Small intestine (tissue), 7 donors: ENCODE measurements around the gene ZBTB49. TPM values are rescaled to one million over a fixed set of nuclear protein-coding genes. Genes with fewer than 3 reads are reported as not detected.
A peak's percentile ranks its signal among the peaks of the same experiment; 100 is the strongest.

ENCODE experiments used
- DNase-seq, 2 donors: peaks; one replicate each; pipeline versions ENCODE4 v3.0.0 to v3.0.0-alpha.2; 2013
- FAIRE-seq: peaks from 2 replicates; lab custom pipeline; 2012; peaks lifted over from hg19 to GRCh38; lab: Jason Lieb, UNC
- H3K27ac ChIP-seq, 3 donors: one replicate each; pipeline ENCODE4 v1.5.1; 2013; ENCODE audit warnings: low read length in 2 of 3, mild to moderate bottlenecking in 2 of 3, control low read depth in 1 of 3, inconsistent platforms in 1 of 3, low read depth in 1 of 3, moderate library complexity in 1 of 3
- H3K27me3 ChIP-seq, 3 donors: one replicate each; pipeline ENCODE4 v1.6.1; 2013; ENCODE audit warnings: low read length in 3 of 3, inconsistent platforms in 1 of 3; ENCODE audit not compliant: control insufficient read depth in 3 of 3, insufficient read depth in 3 of 3
- H3K36me3 ChIP-seq, 3 donors: one replicate each; pipeline ENCODE4 v1.6.1; 2013; ENCODE audit warnings: low read length in 3 of 3, inconsistent platforms in 1 of 3, low read depth in 1 of 3, mild to moderate bottlenecking in 1 of 3, moderate library complexity in 1 of 3; ENCODE audit not compliant: control insufficient read depth in 3 of 3, insufficient read depth in 2 of 3
- H3K4me1 ChIP-seq, 3 donors: one replicate each; pipeline ENCODE4 v1.6.1; 2013; ENCODE audit warnings: low read length in 2 of 3, inconsistent platforms in 1 of 3, low read depth in 1 of 3, mild to moderate bottlenecking in 1 of 3, moderate library complexity in 1 of 3; ENCODE audit not compliant: control insufficient read depth in 3 of 3, insufficient read depth in 2 of 3
- H3K4me3 ChIP-seq, 3 donors: one replicate each; pipeline ENCODE4 v1.5.1; 2013; ENCODE audit warnings: low read length in 3 of 3, control low read depth in 1 of 3, inconsistent platforms in 1 of 3, low read depth in 1 of 3, mild to moderate bottlenecking in 1 of 3, moderate library complexity in 1 of 3
- H3K9me3 ChIP-seq, 2 donors: one replicate each; pipeline ENCODE4 v1.6.1; 2013; ENCODE audit warnings: low read depth in 1 of 2, low read length in 1 of 2; ENCODE audit not compliant: control insufficient read depth in 2 of 2, insufficient read depth in 1 of 2
- WGBS, 3 donors: extraction: QIAGEN DNeasy Blood & Tissue Kit; methylation state at CpG; one replicate each; pipeline ENCODE4 v1.1.7; 2013; 5-methylcytosine and 5-hydroxymethylcytosine counted together
- polyA plus RNA-seq, 4 donors: library from polyadenylated mRNA; stranded (reverse) in 3 of 4; unstranded in 1 of 4; fragments of 200-250 nt in 3 of 4; fragments of 120-200 nt in 1 of 4; gene quantifications; one replicate each; pipeline versions ENCODE4 v1.2.1 to v1.2.3, GENCODE V29; 2013
- donor health status: healthy with polysubstance abuse.
- donor health status: control.
- donor health status: control.
- donor health status: Bipolar disorder and iron deficiency.
- donor health status: healthy.

The ZBTB49 gene
- polyA plus RNA-seq, 4 donors, result 1.8 to 5.8 (median 2.6) TPM

DNA sequence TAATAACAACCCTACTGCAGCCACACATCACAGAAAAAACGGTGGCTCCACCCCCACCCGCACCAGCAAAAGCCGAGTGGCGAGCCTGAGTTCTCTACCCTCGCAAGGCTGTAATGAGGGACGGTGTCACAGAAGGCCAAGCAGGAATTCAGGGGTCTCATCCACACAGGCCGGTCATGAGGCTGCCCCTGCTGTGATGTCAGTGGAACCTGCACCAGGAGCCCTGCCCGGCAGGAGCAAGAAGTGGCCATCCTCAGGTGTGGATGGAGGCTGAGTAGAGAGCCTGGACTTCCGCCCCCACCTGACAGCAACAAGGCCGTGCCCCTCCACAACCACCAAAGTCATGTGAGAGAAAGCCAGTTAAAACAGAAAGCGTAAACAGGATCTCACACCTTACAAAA lies 20.7 kb upstream of the ZBTB49 start:
- 83 to 90% (median 84%) methylated on average over 11 of the region's 11 CpGs for whole genome bisulfite sequencing, 3 donors
- no peak for FAIRE-seq
- no peaks in the 10 kb centered on the region for H3K4me1 ChIP-seq
- H3K27ac ChIP-seq, result peak overlapping the region in 2 of 3 donors; percentile 67 to 83
- H3K27me3 ChIP-seq, result no peaks in the 10 kb centered on the region
- no peak overlapping the region for H3K4me3 ChIP-seq
- peak in 1 of 2 donors; percentile 31 for DNase-seq
- peaks cover 6 to 34% (median 7%) of the 10 kb centered on the region in 3 donors for H3K36me3 ChIP-seq
- no peaks in the 10 kb centered on the region for H3K9me3 ChIP-seq

DNA sequence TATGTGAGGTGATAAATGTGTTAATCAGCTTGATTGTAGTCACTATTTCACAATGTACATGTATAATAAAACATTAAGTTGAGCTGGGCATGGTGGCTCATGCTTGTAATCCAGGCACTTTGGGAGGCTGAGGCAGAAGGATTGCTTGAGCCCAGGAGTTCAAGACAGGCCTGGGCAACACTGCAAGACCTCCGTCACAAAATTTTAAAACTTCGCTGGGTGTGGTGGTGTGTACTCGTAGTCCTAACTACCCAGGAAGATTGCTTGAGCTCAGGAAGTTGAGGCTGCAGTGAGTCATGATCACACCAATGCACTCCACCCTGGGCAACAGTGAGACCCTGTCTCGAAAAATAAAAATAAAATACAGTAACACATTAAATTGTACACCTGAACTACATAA lies 20.2 kb upstream of the ZBTB49 start:
- FAIRE-seq (no peak), DNase-seq (no peak)
- Histone ChIP-seq H3K27ac (peak overlapping the region in 2 of 3 donors; percentile 35 to 88), H3K9me3 (no peaks in the 10 kb centered on the region), H3K4me3 (no peak overlapping the region), H3K36me3 (peaks cover 6 to 37% (median 10%) of the 10 kb centered on the region in 3 donors), H3K27me3 (no peaks in the 10 kb centered on the region), H3K4me1 (no peaks in the 10 kb centered on the region)
- WGBS, 3 donors, result 80 to 92% (median 81%) methylated on average over 4 of the region's 4 CpGs

DNA sequence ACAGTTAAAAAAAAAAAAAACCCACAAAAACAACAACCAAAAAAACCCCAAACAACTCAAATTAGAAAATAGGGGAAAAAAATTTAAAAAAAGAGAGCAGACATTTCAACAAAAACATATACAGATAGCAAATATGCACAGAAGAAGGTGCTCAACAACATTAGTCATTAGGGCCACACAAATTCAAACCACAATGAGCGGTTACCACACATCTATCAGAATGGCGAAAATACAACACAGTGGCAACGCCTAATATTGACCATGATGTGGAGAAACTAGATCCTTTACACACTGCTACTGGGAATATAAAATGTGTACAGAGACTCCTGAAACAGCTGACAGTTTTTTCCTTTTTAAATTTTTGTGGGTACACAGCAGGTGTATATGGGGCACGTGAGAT lies 19.5 kb upstream of the ZBTB49 start:
- peaks cover 6 to 39% (median 15%) of the 10 kb centered on the region in 3 donors for H3K36me3 ChIP-seq
- WGBS, 3 donors, result 76 to 81% (median 79%) methylated on average over 4 of the region's 4 CpGs
- FAIRE-seq (no peak), DNase-seq (no peak)
- no peaks in the 10 kb centered on the region for H3K27me3 ChIP-seq
- H3K27ac ChIP-seq, result no peak overlapping the region
- no peak overlapping the region for H3K4me3 ChIP-seq
- no peaks in the 10 kb centered on the region for H3K9me3 ChIP-seq
- H3K4me1 ChIP-seq, result no peaks in the 10 kb centered on the region

DNA sequence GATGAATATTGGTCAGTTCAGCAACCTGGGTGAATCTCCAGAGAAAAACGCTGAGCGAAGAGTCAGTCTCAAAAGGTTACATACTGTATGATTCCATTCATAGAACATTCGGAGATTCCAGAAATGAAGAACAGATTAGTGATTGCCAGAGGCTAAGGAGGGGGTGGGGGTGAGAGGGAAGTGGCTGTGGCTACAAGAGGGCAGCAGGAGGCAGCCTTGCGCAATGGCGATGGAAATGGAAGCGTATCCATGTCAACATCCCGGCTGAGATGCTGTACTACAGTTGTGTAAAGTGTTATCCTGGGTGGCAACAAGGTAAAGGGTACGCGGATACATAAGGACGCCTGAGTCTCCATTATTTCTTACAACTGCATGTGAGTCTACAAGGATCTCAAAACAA lies 18.1 kb upstream of the ZBTB49 start:
- Histone ChIP-seq H3K27me3 (no peaks in the 10 kb centered on the region), H3K4me1 (no peaks in the 10 kb centered on the region), H3K36me3 (peaks cover 2 to 38% (median 15%) of the 10 kb centered on the region in 3 donors), H3K9me3 (no peaks in the 10 kb centered on the region), H3K4me3 (no peak overlapping the region), H3K27ac (no peak overlapping the region)
- DNase-seq (no peak), FAIRE-seq (no peak)
- WGBS, 3 donors, result 88 to 92% (median 90%) methylated on average over 10 of the region's 10 CpGs

DNA sequence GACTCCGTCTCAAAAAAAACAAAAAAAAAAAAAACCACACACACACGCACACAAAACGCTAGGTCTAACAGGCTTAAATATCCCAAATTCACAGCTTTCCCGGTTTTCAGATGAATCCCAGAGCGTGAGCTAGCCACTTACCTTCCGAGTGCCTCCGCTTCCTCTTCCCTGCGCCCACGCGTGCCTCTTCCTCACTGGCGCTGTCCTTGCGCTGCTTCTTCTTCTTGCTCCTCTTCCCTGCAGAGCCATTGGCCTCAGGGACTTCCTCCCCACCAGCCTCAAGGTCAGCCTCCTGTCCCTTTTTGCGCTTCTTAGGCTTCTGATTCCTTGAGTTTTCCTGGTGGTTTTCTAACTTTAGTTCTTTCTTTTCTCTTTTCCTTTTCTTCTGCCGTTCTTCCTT lies 15.8 kb upstream of the ZBTB49 start:
- Histone ChIP-seq H3K27me3 (no peaks in the 10 kb centered on the region), H3K36me3 (peaks cover 2 to 44% (median 17%) of the 10 kb centered on the region in 3 donors), H3K4me1 (no peaks in the 10 kb centered on the region), H3K4me3 (no peak overlapping the region), H3K27ac (no peak overlapping the region), H3K9me3 (no peaks in the 10 kb centered on the region)
- DNase-seq (no peak), FAIRE-seq (no peak)
- 94 to 97% (median 96%) methylated on average over 14 of the region's 14 CpGs for WGBS, 3 donors

DNA sequence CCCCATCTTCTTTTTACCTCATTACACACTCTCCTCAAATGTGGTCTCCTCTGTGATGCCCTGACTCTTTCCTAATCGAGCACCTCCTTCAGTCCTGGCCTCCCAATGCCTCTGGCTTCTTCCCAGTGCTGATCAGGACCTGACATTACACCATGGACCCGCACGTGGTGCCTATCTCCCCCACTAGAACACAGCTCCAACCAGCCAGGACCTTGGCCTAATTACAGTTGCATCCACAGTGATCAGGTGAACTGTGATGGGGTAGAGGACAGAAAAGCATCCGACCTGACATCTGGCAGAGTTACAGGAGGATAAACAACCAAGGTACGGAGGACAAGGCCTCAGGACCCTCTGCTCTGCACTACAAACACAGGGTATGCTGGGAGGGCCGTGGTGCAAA lies 12.5 kb upstream of the ZBTB49 start:
- Histone ChIP-seq H3K9me3 (no peaks in the 10 kb centered on the region), H3K27ac (no peak overlapping the region), H3K36me3 (peaks cover 4 to 38% (median 21%) of the 10 kb centered on the region in 3 donors), H3K4me1 (no peaks in the 10 kb centered on the region), H3K27me3 (no peaks in the 10 kb centered on the region), H3K4me3 (no peak overlapping the region)
- DNase-seq, result no peak
- 78 to 86% (median 83%) methylated on average over 6 of the region's 6 CpGs for WGBS, 3 donors
- no peak for FAIRE-seq

DNA sequence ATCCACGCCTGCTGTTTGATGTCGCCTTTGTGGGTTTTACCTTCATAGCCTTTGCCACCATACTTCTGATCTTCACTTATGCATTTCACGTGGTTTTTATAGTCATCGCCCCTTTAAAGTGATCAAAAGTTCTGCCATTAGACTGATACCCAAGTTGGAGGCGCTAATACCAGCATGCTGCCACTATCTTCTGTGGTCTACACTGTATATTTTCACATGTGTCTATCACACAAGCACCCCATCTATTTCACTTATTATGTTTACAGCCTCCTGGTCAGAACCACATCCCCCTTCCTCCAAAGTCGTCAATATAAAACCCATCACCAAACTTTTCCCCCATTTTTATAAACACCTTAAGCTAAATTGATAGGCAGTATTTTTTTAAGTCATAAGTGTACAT lies 8.3 kb upstream of the ZBTB49 start:
- no peak overlapping the region for H3K4me3 ChIP-seq
- peaks cover 0 to 2% (median 0%) of the 10 kb centered on the region in 3 donors for H3K4me1 ChIP-seq
- no peak overlapping the region for H3K27ac ChIP-seq
- H3K36me3 ChIP-seq, result peaks cover 2 to 22% (median 10%) of the 10 kb centered on the region in 3 donors
- no peak for FAIRE-seq
- DNase-seq, result no peak
- 82 to 93% (median 91%) methylated on average over 6 of the region's 6 CpGs for WGBS, 3 donors
- H3K27me3 ChIP-seq, result no peaks in the 10 kb centered on the region
- no peaks in the 10 kb centered on the region for H3K9me3 ChIP-seq

DNA sequence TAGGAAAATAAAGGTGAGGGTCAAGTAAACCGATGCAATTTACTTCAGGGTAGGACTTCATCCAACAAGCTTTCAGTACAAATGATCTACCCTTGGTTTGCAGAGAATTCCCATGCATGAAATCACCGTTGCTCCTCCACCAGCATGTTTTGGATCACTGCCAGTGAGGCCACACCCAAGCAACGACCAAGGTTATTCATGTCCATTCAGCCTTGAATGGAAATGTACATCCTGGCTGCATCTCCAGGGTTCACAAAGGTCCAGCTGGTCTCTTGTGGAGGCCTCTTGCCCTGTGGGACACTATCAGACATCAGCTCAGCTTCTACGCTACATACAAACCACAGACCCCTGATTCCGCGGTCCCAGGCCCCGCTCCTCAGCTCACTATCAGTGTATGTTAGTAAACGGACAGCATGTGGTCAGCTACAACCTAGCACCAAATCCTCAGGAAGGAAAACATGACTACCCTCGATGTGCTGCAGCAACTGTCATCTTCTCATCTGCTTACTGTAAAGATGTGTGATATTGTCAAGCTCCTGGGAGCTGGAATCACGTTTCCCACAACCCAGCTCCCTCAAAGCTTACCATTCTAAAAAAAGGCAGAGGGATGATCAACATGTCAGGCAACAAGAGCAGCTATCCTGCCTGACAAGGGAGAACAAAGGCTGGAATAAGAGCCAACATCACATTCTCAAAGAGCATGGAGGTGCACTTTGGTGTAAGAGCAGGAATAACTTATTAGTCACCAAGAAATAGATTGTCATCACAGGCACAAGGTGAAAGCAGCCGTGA lies 5.0 kb upstream of the ZBTB49 start:
- no peak overlapping the region for H3K4me3 ChIP-seq
- FAIRE-seq, result no peak
- H3K36me3 ChIP-seq, result peaks cover 2 to 11% (median 6%) of the 10 kb centered on the region in 3 donors
- no peaks in the 10 kb centered on the region for H3K27me3 ChIP-seq
- no peak overlapping the region for H3K27ac ChIP-seq
- peak; percentile 49 to 71 for DNase-seq
- WGBS, 3 donors, result 70 to 81% (median 75%) methylated on average over 11 of the region's 11 CpGs
- peaks cover 2 to 8% (median 3%) of the 10 kb centered on the region in 3 donors for H3K4me1 ChIP-seq
- H3K9me3 ChIP-seq, result no peaks in the 10 kb centered on the region
